HepG2 (cell line): Measurements from ENCODE around the gene TGFB2. TPM values are rescaled to one million over a fixed set of nuclear protein-coding genes. Genes with fewer than 3 reads are reported as not detected.

Experiments used
- ATAC-seq: fragments of 200-7000 bp; cut with Tn5 transposase; 3 replicates; pipeline ENCODE4 v1.9.1; 2020; ENCODE audit warnings: mild to moderate bottlenecking, moderate library complexity
- BruUV-seq: library from RNA; stranded (reverse); fragments of 400-500 nt; replicated peaks from 2 replicates; lab custom pipeline; 2021; lab: Mats Ljungman, UMichigan
- CTCF ChIA-PET: fragments of 300-600 bp; formaldehyde crosslinking; extraction: SDS; loops from one replicate; lab custom pipeline; 2021; ENCODE audit warnings: low total read pairs, inconsistent platforms, low intra/inter-chr PET ratio; lab: Yijun Ruan, JAX
- POLR2A ChIA-PET: fragments of 350-600 bp; sonication (Branson Sonifier 250); formaldehyde crosslinking; loops from one replicate; lab custom pipeline; 2020; ENCODE audit warnings: antibody characterized with exemption, inconsistent platforms; lab: Yijun Ruan, JAX
- DNase-seq: peaks from one replicate; pipeline ENCODE4 v3.0.0-alpha.2; 2015; ENCODE audit warnings: low spot score
- FAIRE-seq: peaks from 3 replicates; lab custom pipeline; 2011; peaks lifted over from hg19 to GRCh38; lab: Jason Lieb, UNC
- H2AFZ ChIP-seq: one replicate; pipeline ENCODE4 v1.6.1; 2011; ENCODE audit warnings: low read length, inconsistent platforms
- H3K27ac ChIP-seq: fragments of 300-600 bp; 3 replicates; pipeline ENCODE4 v1.8.0; 2011; ENCODE audit warnings: mixed run types, mild to moderate bottlenecking, mixed read lengths, low read length, inconsistent platforms; ENCODE audit not compliant: insufficient read depth; ENCODE audit errors: extremely low read length
- H3K27me3 ChIP-seq, 2 experiments: fragments of 200-600 bp in 1 of 2; 2 replicates in 1 of 2; 3 replicates in 1 of 2; pipeline versions ENCODE4 v1.6.0 to v1.8.0; 2011; ENCODE audit warnings: low read length in 2 of 2, mild to moderate bottlenecking in 2 of 2, moderate library complexity in 2 of 2, inconsistent platforms in 1 of 2; ENCODE audit not compliant: insufficient read depth in 2 of 2, control insufficient read depth in 1 of 2
- H3K36me3 ChIP-seq, 2 experiments: fragments of 200-600 bp in 1 of 2; replicated peaks in 1 of 2; 2 replicates in 1 of 2; 3 replicates in 1 of 2; pipeline versions ENCODE4 v1.5.1 to v1.8.0; 2011; ENCODE audit warnings: low read length in 2 of 2, inconsistent platforms in 1 of 2; ENCODE audit not compliant: insufficient read depth in 2 of 2, control insufficient read depth in 1 of 2
- H3K4me1 ChIP-seq: 2 replicates; pipeline ENCODE4 v1.5.1; 2012; ENCODE audit warnings: low read length, inconsistent platforms; ENCODE audit not compliant: insufficient read depth
- H3K4me2 ChIP-seq: 2 replicates; pipeline ENCODE4 v1.6.0; 2011; ENCODE audit warnings: low read depth, low read length, inconsistent platforms
- H3K4me3 ChIP-seq, 3 experiments: fragments of 200-600 bp in 1 of 3; sonication (generic), shearing (Covaris generic) in 1 of 3; replicated peaks in 1 of 3; 2 replicates each; pipeline ENCODE4 v1.5.1; 2011 to 2016; ENCODE audit warnings: low read length in 3 of 3, inconsistent platforms in 2 of 3, low read depth in 2 of 3, mild to moderate bottlenecking in 2 of 3, control low read depth in 1 of 3, mixed read lengths in 1 of 3; ENCODE audit not compliant: insufficient read depth in 1 of 3
- H3K79me2 ChIP-seq: one replicate; pipeline ENCODE4 v1.6.1; 2011; ENCODE audit warnings: low read length, inconsistent platforms; ENCODE audit not compliant: insufficient read depth
- H3K9ac ChIP-seq: 2 replicates; pipeline ENCODE4 v1.6.0; 2011; ENCODE audit warnings: mild to moderate bottlenecking, low read depth, low read length, inconsistent platforms; ENCODE audit not compliant: insufficient read depth
- H3K9me3 ChIP-seq: 2 replicates; pipeline ENCODE4 v1.5.1; 2012; ENCODE audit warnings: mild to moderate bottlenecking, low read length
- H4K20me1 ChIP-seq: 2 replicates; pipeline ENCODE4 v1.6.0; 2011; ENCODE audit warnings: inconsistent platforms, mild to moderate bottlenecking, low read length, moderate library complexity; ENCODE audit not compliant: insufficient read depth
- HCFC1 ChIP-seq: fragments of 150-350 bp; IDR thresholded peaks from 2 replicates; pipeline ENCODE4 v1.6.1; 2014; ENCODE audit warnings: low read depth, low read length
- HNRNPK ChIP-seq: fragments of 200-400 bp; formaldehyde crosslinking; IDR thresholded peaks from 2 replicates; pipeline ENCODE4 v1.6.1; 2018; ENCODE audit warnings: low read length, low read depth, moderate library complexity, mild to moderate bottlenecking; ENCODE audit not compliant: poor library complexity, severe bottlenecking
- ONECUT2 ChIP-seq: sonication (generic); formaldehyde crosslinking; IDR thresholded peaks from 2 replicates; pipeline ENCODE4 v1.4.0; 2020; ENCODE audit warnings: missing genetic modification reagents
- ZNF839 ChIP-seq: sonication (generic); formaldehyde crosslinking; IDR thresholded peaks from 2 replicates; pipeline ENCODE4 v1.4.0; 2020; ENCODE audit warnings: missing genetic modification reagents, mild to moderate bottlenecking, borderline replicate concordance
- WGBS: methylation state at CpG from one replicate; pipeline ENCODE4 v1.1.6; 2017; ENCODE audit warnings: low lambda C conversion rate; 5-methylcytosine and 5-hydroxymethylcytosine counted together
- in situ Hi-C: cut with HindIII; loops from 2 replicates; pipeline ENCODE4 v1.10.0; 2017; ENCODE audit warnings: low pct_unique_long_range_greater_than_20kb; ENCODE audit not compliant: extremely low pct_ligation_motif_present
- intact Hi-C: fragments of 100-400 bp; cut with micrococcal nuclease; formaldehyde crosslinking; loops from one replicate; pipeline ENCODE4 v1.10.0; 2022; ENCODE audit not compliant: unreplicated experiment
- polyA plus RNA-seq, 8 experiments: library from polyadenylated mRNA; depleted of rRNA in 3 of 8; stranded (reverse) in 7 of 8; unstranded in 1 of 8; fragments of >200 nt; fragmentation: Illumina TruSeq in 4 of 8; extraction: Trizol in 4 of 8; gene quantifications; 2 replicates each; pipeline versions ENCODE4 v1.2.1 to v1.2.3, GENCODE V29; 2011 to 2016; ENCODE audit warnings: low read depth in 4 of 8, missing spikeins in 1 of 8, mixed read lengths in 1 of 8; ENCODE audit not compliant: insufficient read depth in 1 of 8
- total RNA-seq, 5 experiments: library from RNA; depleted of rRNA; stranded (reverse); fragments of >200 nt; fragmentation: Illumina TruSeq; extraction: Trizol; gene quantifications; 2 replicates each; pipeline ENCODE4 v1.2.3, GENCODE V29; 2016; ENCODE audit warnings: low read depth in 1 of 5
- TF ChIP-seq, protein P1 (sequence below): sonication (generic); formaldehyde crosslinking; IDR thresholded peaks from 2 replicates; pipeline ENCODE4 v1.4.0; 2020; ENCODE audit warnings: missing genetic modification reagents
- TF ChIP-seq, protein P2 (sequence below): sonication (generic); formaldehyde crosslinking; IDR thresholded peaks from one replicate; pipeline ENCODE4 v1.5.1; 2020; ENCODE audit warnings: mild to moderate bottlenecking, missing genetic modification reagents; ENCODE audit errors: not compliant biosample characterization

Gene TGFB2
- total and polyA plus RNA-seq, 2 of the 13 experiments (the other 11 are each of a cell fraction or from before 2014, with no cell fraction given) = 0.07 TPM; not detected in 1

DNA sequence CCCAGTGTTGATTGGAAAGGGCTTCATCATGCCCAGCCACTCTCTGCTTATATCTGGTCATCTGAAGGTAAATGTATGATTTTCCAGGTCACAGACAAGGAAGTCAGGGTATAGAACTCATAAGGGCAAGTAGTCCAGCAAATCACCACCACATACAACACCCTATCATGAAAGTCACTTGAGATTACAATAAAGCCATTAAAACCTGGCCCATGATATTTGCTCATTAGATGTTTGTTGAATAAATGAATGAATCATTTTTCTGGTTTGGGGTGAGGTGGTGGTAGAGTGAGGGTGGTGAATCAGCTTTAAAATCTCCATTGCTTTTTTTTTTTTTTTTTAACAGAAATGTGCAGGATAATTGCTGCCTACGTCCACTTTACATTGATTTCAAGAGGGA, 91.9 kb downstream of the TGFB2 start:
- intact Hi-C loops = no loop called here
- no peak for DNase-seq
- no peaks in the 10 kb centered on the region for H3K36me3 ChIP-seq
- ChIA-PET POLR2A (no interaction called here), CTCF (no interaction called here)
- no peak for TF ChIP-seq ZNF839 (CRISPR knock-in tag)
- H3K27ac ChIP-seq = no peak overlapping the region
- H3K4me2 ChIP-seq = no peak overlapping the region
- 69% methylated on average over 1 of the region's 1 CpG for WGBS
- peaks cover 19% of the 10 kb centered on the region for H3K4me1 ChIP-seq
- no peaks in the 10 kb centered on the region for H3K27me3 ChIP-seq
- no peak overlapping the region for H3K9ac ChIP-seq
- no peak overlapping the region for H3K4me3 ChIP-seq
- in situ Hi-C loops = no loop called here
- no peak for FAIRE-seq
- H2AFZ ChIP-seq = no peak overlapping the region
- no peaks in the 10 kb centered on the region for H4K20me1 ChIP-seq
- no peaks in the 10 kb centered on the region for H3K9me3 ChIP-seq
- BruUV-seq = no TSS peak
- no peaks in the 10 kb centered on the region for H3K79me2 ChIP-seq
- no peak for ATAC-seq

DNA sequence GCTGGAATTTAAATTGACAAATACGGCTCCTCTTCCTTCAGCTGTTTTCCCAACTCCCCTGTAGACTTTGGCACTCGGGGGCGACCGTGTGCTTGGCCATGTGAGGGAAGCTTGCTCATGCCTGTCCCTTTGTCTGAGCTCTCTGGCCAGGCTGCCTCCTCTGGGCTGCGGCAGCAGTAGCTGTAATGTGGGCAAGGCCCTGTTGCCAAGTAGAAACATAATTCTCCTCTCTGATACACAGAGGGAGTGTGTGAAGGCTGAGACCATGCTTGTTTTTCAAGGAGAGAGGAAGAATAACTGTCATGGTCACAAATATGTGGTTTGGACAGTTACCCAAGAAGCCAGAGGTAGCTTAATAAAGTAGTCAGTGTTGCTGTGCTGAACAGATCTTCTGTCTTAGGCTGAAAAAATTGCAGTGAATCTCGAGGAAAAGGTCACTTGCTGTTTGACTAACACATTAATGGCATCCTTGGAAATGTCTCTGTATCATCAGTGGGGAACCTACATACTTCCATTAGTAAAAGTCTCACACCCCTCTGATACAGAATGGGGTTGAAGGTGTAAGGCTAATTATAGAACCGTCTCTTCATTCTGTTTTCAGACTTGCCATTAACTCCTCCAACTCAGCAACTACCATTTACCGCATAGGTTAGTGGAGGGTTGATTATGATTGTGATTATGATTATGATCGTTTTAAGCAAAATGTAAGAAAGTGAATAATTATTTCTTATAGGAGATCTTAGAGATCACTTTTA, 94.6 kb downstream of the TGFB2 start:
- Histone ChIP-seq H3K27ac (no peak overlapping the region), H3K27me3 (no peaks in the 10 kb centered on the region), H3K36me3 (no peaks in the 10 kb centered on the region), H2AFZ (no peak overlapping the region), H3K4me2 (peak overlapping the region; percentile 36), H4K20me1 (no peaks in the 10 kb centered on the region), H3K4me1 (peaks cover 19% of the 10 kb centered on the region), H3K4me3 (no peak overlapping the region), H3K9ac (no peak overlapping the region), H3K79me2 (no peaks in the 10 kb centered on the region), H3K9me3 (no peaks in the 10 kb centered on the region)
- CTCF ChIA-PET = no interaction called here
- in situ Hi-C loops (no loop called here), intact Hi-C loops (no loop called here)
- ATAC-seq (peak; percentile 91), FAIRE-seq (no peak), DNase-seq (peak; percentile 20)
- POLR2A ChIA-PET = no interaction called here
- BruUV-seq = no TSS peak
- WGBS = 28% methylated on average over 9 of the region's 9 CpGs
- TF ChIP-seq, protein P1, sequence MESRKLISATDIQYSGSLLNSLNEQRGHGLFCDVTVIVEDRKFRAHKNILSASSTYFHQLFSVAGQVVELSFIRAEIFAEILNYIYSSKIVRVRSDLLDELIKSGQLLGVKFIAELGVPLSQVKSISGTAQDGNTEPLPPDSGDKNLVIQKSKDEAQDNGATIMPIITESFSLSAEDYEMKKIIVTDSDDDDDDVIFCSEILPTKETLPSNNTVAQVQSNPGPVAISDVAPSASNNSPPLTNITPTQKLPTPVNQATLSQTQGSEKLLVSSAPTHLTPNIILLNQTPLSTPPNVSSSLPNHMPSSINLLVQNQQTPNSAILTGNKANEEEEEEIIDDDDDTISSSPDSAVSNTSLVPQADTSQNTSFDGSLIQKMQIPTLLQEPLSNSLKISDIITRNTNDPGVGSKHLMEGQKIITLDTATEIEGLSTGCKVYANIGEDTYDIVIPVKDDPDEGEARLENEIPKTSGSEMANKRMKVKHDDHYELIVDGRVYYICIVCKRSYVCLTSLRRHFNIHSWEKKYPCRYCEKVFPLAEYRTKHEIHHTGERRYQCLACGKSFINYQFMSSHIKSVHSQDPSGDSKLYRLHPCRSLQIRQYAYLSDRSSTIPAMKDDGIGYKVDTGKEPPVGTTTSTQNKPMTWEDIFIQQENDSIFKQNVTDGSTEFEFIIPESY (CRISPR knock-in tag) = no peak
- TF ChIP-seq HCFC1 (no peak), HNRNPK (no peak), ONECUT2 (CRISPR knock-in tag) (no peak)
- TF ChIP-seq, protein P2, sequence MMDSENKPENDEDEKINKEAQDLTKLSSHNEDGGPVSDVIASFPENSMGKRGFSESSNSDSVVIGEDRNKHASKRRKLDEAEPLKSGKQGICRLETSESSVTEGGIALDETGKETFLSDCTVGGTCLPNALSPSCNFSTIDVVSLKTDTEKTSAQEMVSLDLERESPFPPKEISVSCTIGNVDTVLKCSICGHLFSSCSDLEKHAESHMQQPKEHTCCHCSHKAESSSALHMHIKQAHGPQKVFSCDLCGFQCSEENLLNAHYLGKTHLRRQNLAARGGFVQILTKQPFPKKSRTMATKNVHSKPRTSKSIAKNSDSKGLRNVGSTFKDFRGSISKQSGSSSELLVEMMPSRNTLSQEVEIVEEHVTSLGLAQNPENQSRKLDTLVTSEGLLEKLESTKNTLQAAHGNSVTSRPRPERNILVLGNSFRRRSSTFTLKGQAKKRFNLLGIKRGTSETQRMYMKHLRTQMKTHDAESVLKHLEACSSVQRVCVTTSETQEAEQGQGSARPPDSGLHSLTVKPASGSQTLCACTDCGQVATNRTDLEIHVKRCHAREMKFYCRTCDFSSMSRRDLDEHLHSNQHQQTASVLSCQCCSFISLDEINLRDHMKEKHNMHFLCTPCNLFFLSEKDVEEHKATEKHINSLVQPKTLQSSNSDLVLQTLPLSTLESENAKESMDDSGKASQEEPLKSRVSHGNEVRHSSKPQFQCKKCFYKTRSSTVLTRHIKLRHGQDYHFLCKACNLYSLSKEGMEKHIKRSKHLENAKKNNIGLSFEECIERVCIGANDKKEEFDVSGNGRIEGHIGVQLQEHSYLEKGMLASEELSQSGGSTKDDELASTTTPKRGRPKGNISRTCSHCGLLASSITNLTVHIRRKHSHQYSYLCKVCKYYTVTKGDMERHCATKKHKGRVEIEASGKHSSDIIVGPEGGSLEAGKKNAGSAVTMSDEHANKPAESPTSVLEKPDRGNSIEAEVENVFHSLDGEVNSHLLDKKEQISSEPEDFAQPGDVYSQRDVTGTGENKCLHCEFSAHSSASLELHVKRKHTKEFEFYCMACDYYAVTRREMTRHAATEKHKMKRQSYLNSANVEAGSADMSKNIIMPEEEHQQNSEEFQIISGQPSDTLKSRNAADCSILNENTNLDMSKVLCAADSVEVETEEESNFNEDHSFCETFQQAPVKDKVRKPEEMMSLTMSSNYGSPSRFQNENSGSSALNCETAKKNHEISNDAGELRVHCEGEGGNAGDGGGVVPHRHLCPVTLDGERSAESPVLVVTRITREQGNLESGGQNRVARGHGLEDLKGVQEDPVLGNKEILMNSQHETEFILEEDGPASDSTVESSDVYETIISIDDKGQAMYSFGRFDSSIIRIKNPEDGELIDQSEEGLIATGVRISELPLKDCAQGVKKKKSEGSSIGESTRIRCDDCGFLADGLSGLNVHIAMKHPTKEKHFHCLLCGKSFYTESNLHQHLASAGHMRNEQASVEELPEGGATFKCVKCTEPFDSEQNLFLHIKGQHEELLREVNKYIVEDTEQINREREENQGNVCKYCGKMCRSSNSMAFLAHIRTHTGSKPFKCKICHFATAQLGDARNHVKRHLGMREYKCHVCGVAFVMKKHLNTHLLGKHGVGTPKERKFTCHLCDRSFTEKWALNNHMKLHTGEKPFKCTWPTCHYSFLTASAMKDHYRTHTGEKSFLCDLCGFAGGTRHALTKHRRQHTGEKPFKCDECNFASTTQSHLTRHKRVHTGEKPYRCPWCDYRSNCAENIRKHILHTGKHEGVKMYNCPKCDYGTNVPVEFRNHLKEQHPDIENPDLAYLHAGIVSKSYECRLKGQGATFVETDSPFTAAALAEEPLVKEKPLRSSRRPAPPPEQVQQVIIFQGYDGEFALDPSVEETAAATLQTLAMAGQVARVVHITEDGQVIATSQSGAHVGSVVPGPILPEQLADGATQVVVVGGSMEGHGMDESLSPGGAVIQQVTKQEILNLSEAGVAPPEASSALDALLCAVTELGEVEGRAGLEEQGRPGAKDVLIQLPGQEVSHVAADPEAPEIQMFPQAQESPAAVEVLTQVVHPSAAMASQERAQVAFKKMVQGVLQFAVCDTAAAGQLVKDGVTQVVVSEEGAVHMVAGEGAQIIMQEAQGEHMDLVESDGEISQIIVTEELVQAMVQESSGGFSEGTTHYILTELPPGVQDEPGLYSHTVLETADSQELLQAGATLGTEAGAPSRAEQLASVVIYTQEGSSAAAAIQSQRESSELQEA = no peak
